ENCODE results near the gene TMEM198.

TMEM198 gene

GRCh38 chr2:219524817-219525216, 19.0 kb upstream of the TMEM198 start:
- Histone ChIP-seq H3K4me1 (ENCODE audit: control insufficient read depth in 5 of 5, insufficient read depth in 5 of 5, low read length in 5 of 5) (peaks cover 0 to 7% (median 3%) of the 10 kb centered on the region in 5 donors), H3K4me3 (ENCODE audit: low read depth in 1 of 5, low read length in 5 of 5) (no peak overlapping the region), H3K27me3 (ENCODE audit: control insufficient read depth in 5 of 5, insufficient read depth in 4 of 5, low read length in 5 of 5) (peaks cover 54 to 84% (median 77%) of the 10 kb centered on the region in 5 donors), H3K36me3 (ENCODE audit: control insufficient read depth in 5 of 5, insufficient read depth in 5 of 5, low read length in 5 of 5) (no peaks in the 10 kb centered on the region), H3K27ac (ENCODE audit: low read depth, low read length) (no peak overlapping the region), H3K9me3 (ENCODE audit: control insufficient read depth in 5 of 5, low read length in 5 of 5) (no peaks in the 10 kb centered on the region), H3K9ac (ENCODE audit: low read length in 5 of 5) (no peak overlapping the region)

GRCh38 chr2:219525533-219526232, 18.1 kb upstream of the TMEM198 start:
- no peak overlapping the region for H3K9ac ChIP-seq (ENCODE audit: low read length in 5 of 5)
- H3K4me1 ChIP-seq (ENCODE audit: control insufficient read depth in 5 of 5, insufficient read depth in 5 of 5, low read length in 5 of 5): peaks cover 0 to 9% (median 6%) of the 10 kb centered on the region in 5 donors
- no peaks in the 10 kb centered on the region for H3K9me3 ChIP-seq (ENCODE audit: control insufficient read depth in 5 of 5, low read length in 5 of 5)
- no peak overlapping the region for H3K4me3 ChIP-seq (ENCODE audit: low read depth in 1 of 5, low read length in 5 of 5)
- no peak overlapping the region for H3K27ac ChIP-seq (ENCODE audit: low read depth, low read length)
- H3K27me3 ChIP-seq (ENCODE audit: control insufficient read depth in 5 of 5, insufficient read depth in 4 of 5, low read length in 5 of 5): peaks cover 48 to 82% (median 77%) of the 10 kb centered on the region in 5 donors
- no peaks in the 10 kb centered on the region for H3K36me3 ChIP-seq (ENCODE audit: control insufficient read depth in 5 of 5, insufficient read depth in 5 of 5, low read length in 5 of 5)

GRCh38 chr2:219526320-219527075, 17.3 kb upstream of the TMEM198 start:
- peaks cover 0 to 7% (median 3%) of the 10 kb centered on the region in 5 donors for H3K4me1 ChIP-seq (ENCODE audit: control insufficient read depth in 5 of 5, insufficient read depth in 5 of 5, low read length in 5 of 5)
- H3K9me3 ChIP-seq (ENCODE audit: control insufficient read depth in 5 of 5, low read length in 5 of 5): no peaks in the 10 kb centered on the region
- no peaks in the 10 kb centered on the region for H3K36me3 ChIP-seq (ENCODE audit: control insufficient read depth in 5 of 5, insufficient read depth in 5 of 5, low read length in 5 of 5)
- peaks cover 43 to 77% (median 73%) of the 10 kb centered on the region in 5 donors for H3K27me3 ChIP-seq (ENCODE audit: control insufficient read depth in 5 of 5, insufficient read depth in 4 of 5, low read length in 5 of 5)
- H3K9ac ChIP-seq (ENCODE audit: low read length in 5 of 5): no peak overlapping the region
- H3K27ac ChIP-seq (ENCODE audit: low read depth, low read length): no peak overlapping the region
- no peak overlapping the region for H3K4me3 ChIP-seq (ENCODE audit: low read depth in 1 of 5, low read length in 5 of 5)

- no peak overlapping the region for H3K4me3 ChIP-seq (ENCODE audit: low read depth in 1 of 5, low read length in 5 of 5)
- peaks cover 41 to 78% (median 72%) of the 10 kb centered on the region in 5 donors for H3K27me3 ChIP-seq (ENCODE audit: control insufficient read depth in 5 of 5, insufficient read depth in 4 of 5, low read length in 5 of 5)
- H3K9ac ChIP-seq (ENCODE audit: low read length in 5 of 5): no peak overlapping the region
- peaks cover 0 to 7% (median 3%) of the 10 kb centered on the region in 5 donors for H3K4me1 ChIP-seq (ENCODE audit: control insufficient read depth in 5 of 5, insufficient read depth in 5 of 5, low read length in 5 of 5)
- H3K9me3 ChIP-seq (ENCODE audit: control insufficient read depth in 5 of 5, low read length in 5 of 5): no peaks in the 10 kb centered on the region
- H3K27ac ChIP-seq (ENCODE audit: low read depth, low read length): no peak overlapping the region
- no peaks in the 10 kb centered on the region for H3K36me3 ChIP-seq (ENCODE audit: control insufficient read depth in 5 of 5, insufficient read depth in 5 of 5, low read length in 5 of 5)
Measured at GRCh38 chr2:219527076-219527394, 16.8 kb upstream of the TMEM198 start.

- Histone ChIP-seq H3K9ac (ENCODE audit: low read length in 5 of 5) (no peak overlapping the region), H3K9me3 (ENCODE audit: control insufficient read depth in 5 of 5, low read length in 5 of 5) (no peaks in the 10 kb centered on the region), H3K4me1 (ENCODE audit: control insufficient read depth in 5 of 5, insufficient read depth in 5 of 5, low read length in 5 of 5) (peaks cover 0 to 7% (median 3%) of the 10 kb centered on the region in 5 donors), H3K4me3 (ENCODE audit: low read depth in 1 of 5, low read length in 5 of 5) (no peak overlapping the region), H3K27ac (ENCODE audit: low read depth, low read length) (no peak overlapping the region), H3K36me3 (ENCODE audit: control insufficient read depth in 5 of 5, insufficient read depth in 5 of 5, low read length in 5 of 5) (no peaks in the 10 kb centered on the region), H3K27me3 (ENCODE audit: control insufficient read depth in 5 of 5, insufficient read depth in 4 of 5, low read length in 5 of 5) (peaks cover 41 to 77% (median 75%) of the 10 kb centered on the region in 5 donors)
Measured at GRCh38 chr2:219527472-219527871, 16.4 kb upstream of the TMEM198 start.

- Histone ChIP-seq H3K4me3 (ENCODE audit: low read depth in 1 of 5, low read length in 5 of 5) (peak overlapping the region in 1 of 5 donors; percentile 14), H3K4me1 (ENCODE audit: control insufficient read depth in 5 of 5, insufficient read depth in 5 of 5, low read length in 5 of 5) (peaks cover 0 to 4% (median 3%) of the 10 kb centered on the region in 5 donors), H3K9me3 (ENCODE audit: control insufficient read depth in 5 of 5, low read length in 5 of 5) (no peaks in the 10 kb centered on the region), H3K36me3 (ENCODE audit: control insufficient read depth in 5 of 5, insufficient read depth in 5 of 5, low read length in 5 of 5) (no peaks in the 10 kb centered on the region), H3K9ac (ENCODE audit: low read length in 5 of 5) (peak overlapping the region in 1 of 5 donors; percentile 51), H3K27ac (ENCODE audit: low read depth, low read length) (no peak overlapping the region), H3K27me3 (ENCODE audit: control insufficient read depth in 5 of 5, insufficient read depth in 4 of 5, low read length in 5 of 5) (peaks cover 18 to 68% (median 62%) of the 10 kb centered on the region in 5 donors)
Measured at GRCh38 chr2:219530048-219530963, 13.5 kb upstream of the TMEM198 start.

- H3K27me3 ChIP-seq (ENCODE audit: control insufficient read depth in 5 of 5, insufficient read depth in 4 of 5, low read length in 5 of 5): peaks cover 6 to 64% (median 56%) of the 10 kb centered on the region in 5 donors
- H3K4me1 ChIP-seq (ENCODE audit: control insufficient read depth in 5 of 5, insufficient read depth in 5 of 5, low read length in 5 of 5): peaks cover 0 to 4% (median 3%) of the 10 kb centered on the region in 5 donors
- H3K9ac ChIP-seq (ENCODE audit: low read length in 5 of 5): no peak overlapping the region
- no peaks in the 10 kb centered on the region for H3K9me3 ChIP-seq (ENCODE audit: control insufficient read depth in 5 of 5, low read length in 5 of 5)
- no peak overlapping the region for H3K27ac ChIP-seq (ENCODE audit: low read depth, low read length)
- H3K4me3 ChIP-seq (ENCODE audit: low read depth in 1 of 5, low read length in 5 of 5): no peak overlapping the region
- no peaks in the 10 kb centered on the region for H3K36me3 ChIP-seq (ENCODE audit: control insufficient read depth in 5 of 5, insufficient read depth in 5 of 5, low read length in 5 of 5)
Measured at GRCh38 chr2:219531639-219532377, 12.0 kb upstream of the TMEM198 start.

- Histone ChIP-seq H3K36me3 (ENCODE audit: control insufficient read depth in 5 of 5, insufficient read depth in 5 of 5, low read length in 5 of 5) (no peaks in the 10 kb centered on the region), H3K27me3 (ENCODE audit: control insufficient read depth in 5 of 5, insufficient read depth in 4 of 5, low read length in 5 of 5) (peaks cover 6 to 63% (median 56%) of the 10 kb centered on the region in 5 donors), H3K27ac (ENCODE audit: low read depth, low read length) (no peak overlapping the region), H3K4me1 (ENCODE audit: control insufficient read depth in 5 of 5, insufficient read depth in 5 of 5, low read length in 5 of 5) (peaks cover 0 to 4% (median 3%) of the 10 kb centered on the region in 5 donors), H3K9ac (ENCODE audit: low read length in 5 of 5) (no peak overlapping the region), H3K9me3 (ENCODE audit: control insufficient read depth in 5 of 5, low read length in 5 of 5) (no peaks in the 10 kb centered on the region), H3K4me3 (ENCODE audit: low read depth in 1 of 5, low read length in 5 of 5) (no peak overlapping the region)
Measured at GRCh38 chr2:219532378-219532649, 11.5 kb upstream of the TMEM198 start.

GRCh38 chr2:219533930-219534661, 9.7 kb upstream of the TMEM198 start:
- Histone ChIP-seq H3K4me1 (ENCODE audit: control insufficient read depth in 5 of 5, insufficient read depth in 5 of 5, low read length in 5 of 5) (peaks cover 0 to 4% (median 3%) of the 10 kb centered on the region in 5 donors), H3K9ac (ENCODE audit: low read length in 5 of 5) (no peak overlapping the region), H3K27ac (ENCODE audit: low read depth, low read length) (no peak overlapping the region), H3K4me3 (ENCODE audit: low read depth in 1 of 5, low read length in 5 of 5) (no peak overlapping the region), H3K27me3 (ENCODE audit: control insufficient read depth in 5 of 5, insufficient read depth in 4 of 5, low read length in 5 of 5) (peaks cover 4 to 59% (median 56%) of the 10 kb centered on the region in 5 donors), H3K9me3 (ENCODE audit: control insufficient read depth in 5 of 5, low read length in 5 of 5) (no peaks in the 10 kb centered on the region), H3K36me3 (ENCODE audit: control insufficient read depth in 5 of 5, insufficient read depth in 5 of 5, low read length in 5 of 5) (peaks cover 0 to 2% (median 0%) of the 10 kb centered on the region in 5 donors)
